NCI-H1105 (cell line): ENCODE data around the gene SF3B1.
"Not testable (repeated sequence)": the region's sequence is repeated elsewhere in the genome, so short reads cannot be mapped to it uniquely, and the experiment has no call there.

Experiments
- DNase-seq: peaks from one replicate; lab custom pipeline; 2025; lab: John Stamatoyannopoulos, UW

The SF3B1 gene

DNA sequence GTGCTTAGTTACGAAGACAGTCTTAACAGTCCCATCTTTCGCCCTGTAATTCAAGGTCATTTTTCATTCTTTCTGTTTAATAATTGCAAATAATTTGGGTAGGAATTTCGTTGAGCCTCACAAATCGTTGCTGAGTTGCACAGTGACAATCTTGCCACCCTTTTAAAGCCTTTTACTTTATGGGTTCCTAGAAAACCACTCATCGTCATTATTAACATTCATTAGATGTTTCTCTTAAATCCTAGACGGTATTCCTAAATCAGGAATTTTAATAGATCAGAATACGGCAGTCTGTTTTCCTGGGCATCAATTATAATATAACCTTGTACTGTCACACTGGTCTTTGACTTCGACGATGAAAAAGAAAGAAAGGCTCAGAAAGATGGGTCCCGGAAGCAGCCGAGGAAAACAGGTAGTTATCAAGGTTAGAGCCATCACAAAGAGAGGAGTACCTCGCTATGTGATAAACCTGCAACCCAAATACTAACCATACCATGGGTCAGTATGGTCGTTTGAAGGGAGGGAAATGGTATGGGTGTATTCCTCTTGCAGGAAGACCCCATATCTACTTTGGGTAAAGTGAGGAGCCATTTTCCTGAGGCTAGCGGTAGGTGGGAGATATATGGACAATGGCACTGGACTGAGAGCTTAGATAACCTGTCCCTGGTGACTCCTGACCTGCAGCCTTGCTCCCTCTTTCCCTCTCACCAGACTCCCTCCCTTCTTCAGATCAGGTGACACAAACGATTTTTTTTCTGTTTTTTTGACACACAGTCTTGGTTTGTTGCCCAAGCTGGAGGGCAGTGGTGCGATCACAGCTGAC, 981 bp upstream of the SF3B1 start:
- no peak for DNase-seq

DNA sequence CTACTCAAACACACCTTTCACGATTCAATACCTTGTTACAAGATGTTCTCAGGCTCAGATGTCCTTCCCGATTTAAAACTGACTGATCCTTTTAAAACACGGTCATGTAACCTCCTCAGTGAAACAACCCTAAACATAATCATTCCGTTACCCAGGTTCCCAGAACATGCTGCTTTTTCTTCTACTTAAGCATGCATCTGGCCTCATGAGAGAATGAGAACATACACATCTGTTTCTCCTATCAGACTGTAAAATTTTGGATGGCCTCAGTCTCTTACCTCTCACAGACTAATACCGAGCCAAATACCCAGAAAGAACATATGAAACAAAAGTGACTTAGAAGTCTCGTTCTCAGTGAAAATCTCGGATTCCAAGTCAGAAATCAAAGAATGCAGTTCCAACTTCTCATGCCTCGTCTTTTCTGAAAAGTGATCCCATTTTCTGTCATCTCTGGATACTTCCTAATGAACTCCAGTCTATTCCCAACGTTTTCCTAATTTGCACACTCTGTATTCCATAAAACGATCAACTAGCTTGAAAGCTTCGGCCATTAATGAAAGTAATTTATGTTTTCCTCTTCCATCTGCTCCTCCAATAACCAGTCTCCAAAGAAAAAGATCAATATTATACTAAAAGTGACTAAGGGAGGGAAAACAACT, 919 bp downstream of the SF3B1 start:
- no peak for DNase-seq

DNA sequence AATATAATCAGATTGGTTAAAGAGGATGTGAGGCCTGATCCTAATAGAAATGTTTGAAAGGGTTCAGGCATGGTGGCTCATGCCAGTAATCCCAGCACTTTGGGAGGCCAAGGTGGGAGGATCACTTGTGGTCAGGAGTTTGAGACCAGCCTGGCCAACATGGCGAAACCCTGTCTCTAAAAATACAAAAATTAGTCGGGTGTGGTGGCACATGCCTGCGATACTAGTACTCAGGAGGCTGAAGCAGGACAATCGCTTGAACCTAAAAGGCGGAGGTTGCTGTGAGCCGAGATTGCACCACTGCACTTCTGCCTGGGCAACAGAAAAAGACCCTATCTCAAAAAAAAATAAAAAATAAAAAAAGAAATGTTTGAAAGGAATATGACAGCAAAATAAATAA, 2.3 kb downstream of the SF3B1 start:
- not testable (repeated sequence) for DNase-seq

DNA sequence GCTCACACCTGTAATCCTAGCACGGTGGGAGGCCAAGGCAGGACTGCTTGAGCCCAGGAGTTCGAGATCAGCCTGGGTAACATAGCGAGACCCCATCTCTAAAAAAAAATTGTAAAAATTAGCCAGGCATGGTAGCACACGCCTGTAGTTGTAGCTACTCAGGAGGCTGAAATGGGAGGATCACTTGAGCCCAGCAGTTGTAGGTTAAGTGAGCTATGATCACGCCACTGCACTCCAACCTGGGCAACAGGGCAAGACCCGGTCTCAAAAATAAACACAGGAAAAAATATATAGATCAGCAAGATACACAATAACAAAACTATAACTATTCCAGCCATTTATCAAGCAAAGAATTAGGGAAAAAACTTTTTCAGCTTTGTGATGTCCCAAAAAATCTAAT, 3.0 kb downstream of the SF3B1 start:
- no peak for DNase-seq

DNA sequence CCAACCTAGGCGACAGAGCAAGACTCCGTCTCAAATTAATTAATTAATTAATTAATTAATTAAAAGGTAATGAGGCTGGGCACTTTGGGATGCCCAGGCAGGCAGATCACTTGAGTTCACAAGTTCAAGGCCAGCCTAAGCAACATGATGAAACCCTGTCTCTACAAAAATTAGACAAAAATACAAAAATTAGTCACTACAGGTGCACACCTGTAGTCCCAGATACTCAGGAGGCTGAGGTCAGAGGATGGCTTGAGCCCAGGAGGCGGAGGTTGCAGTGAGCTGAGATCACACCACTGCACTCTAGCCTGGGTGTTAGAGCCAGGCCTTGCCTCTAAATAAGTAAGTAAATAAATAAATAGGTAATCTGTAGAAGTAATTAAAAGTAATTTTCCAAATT, 6.8 kb downstream of the SF3B1 start:
- DNase-seq = no peak

DNA sequence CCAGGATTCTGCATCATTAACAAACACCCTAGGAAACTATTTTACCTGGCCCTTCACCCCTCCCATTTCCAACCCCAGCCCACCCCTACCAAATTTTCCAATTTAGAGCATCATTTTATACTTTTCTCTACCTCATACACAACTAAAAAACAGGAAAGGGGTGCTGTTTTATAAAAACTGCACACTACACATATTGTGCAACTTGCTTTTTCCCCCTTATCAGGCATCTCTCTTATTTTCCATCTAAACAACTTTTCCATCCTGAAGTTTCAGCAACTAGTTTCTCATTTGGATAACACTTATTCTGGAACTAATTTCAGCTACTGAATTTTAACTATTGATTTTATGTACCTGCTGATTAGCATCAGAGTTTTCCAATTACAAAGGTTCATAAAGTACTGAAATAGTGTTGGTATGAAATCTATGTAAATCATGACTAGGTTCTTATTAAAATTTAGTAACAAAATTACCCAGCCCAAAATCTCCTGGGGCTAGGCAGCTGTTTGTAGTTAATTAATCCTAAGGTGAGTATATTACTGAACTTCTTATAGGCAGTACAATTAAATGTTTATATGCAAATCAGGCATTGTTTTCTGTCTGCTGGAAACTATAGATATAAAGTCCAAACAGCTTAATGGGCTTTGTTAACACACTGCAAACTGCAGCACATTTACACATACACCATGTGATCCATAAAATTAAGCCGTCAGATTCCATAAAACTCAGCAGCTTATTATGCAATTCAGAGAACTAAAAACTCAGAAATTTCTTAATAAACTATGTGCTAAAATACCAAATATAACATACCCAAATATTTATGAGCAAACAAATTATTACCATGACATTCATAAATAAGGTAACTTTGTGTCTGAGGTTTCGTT, 7.9 kb downstream of the SF3B1 start:
- DNase-seq = no peak

DNA sequence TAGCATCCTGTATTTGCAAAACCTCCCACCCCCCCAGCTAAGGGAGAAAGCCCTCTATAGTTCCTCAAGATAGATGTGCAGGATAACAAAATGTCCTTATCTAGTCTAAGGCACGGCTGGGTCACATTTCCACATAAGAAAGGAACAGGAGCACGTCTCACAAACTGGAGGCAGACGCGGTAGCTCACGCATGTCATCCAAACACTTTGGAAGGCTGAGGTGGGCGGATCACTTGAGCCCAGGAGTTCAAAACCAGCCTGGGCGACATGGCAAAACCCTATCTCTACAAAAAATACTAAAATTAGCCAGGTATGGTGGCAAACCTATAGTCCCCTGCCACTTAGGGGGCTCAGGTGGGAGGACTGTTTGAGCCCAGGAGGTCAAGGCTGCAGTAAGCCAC, 9.3 kb downstream of the SF3B1 start:
- no peak for DNase-seq

DNA sequence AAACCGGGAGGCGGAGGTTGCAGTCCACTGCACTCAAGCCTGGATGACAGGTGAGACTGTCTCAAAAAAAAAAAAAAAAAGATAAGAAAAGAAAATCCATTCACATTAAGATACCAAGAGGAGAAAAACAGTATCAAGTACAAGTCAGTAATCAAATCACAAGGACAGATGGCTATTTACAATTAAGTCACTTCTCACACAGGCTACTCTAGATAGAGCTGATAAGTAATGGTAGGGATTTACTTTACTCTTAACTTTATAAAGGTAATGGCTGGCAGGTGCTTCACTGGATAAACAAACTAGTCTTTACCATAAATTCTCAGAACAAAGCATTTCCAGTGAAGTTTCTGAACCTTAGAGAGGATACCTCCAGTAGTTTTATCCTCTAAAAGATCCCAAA, 11.5 kb downstream of the SF3B1 start:
- DNase-seq = no peak

DNA sequence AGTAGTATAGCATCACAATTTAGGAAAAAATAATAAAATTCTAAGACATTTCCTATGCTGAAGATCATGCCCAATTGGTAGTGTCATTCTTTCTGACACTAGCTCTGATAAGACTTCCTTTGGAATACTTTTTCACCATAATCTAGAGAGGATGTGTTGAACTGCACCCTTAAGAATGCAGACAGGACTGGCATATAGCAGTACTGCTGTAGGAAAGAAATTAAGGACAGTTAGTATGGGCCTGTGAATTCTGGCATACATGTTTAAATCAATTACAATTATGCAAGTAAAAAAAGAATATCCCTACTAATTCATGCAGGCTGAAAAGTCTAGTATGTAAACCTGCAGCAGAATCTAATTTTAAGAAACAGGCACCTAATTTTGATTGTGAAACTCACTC, 15.4 kb downstream of the SF3B1 start:
- DNase-seq = no peak

DNA sequence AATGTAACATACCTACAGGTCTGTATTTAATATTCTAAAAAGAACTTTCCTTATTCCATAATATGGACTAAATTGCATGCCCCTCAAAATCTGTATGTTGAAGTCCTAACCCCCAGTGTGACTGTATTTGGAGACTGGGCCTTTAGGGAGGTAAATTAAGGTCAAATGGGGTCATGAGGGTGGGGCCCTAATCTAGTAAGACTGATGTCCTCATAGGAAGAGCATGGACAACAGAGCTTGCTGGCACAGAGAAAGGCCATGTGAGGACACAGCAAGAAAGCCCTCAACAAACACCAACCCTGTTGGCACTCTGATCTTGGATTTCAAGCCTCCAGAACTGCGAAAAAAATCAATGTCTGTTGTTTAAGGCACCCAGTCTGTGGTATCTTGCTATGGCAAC, 18.6 kb downstream of the SF3B1 start:
- no peak for DNase-seq

DNA sequence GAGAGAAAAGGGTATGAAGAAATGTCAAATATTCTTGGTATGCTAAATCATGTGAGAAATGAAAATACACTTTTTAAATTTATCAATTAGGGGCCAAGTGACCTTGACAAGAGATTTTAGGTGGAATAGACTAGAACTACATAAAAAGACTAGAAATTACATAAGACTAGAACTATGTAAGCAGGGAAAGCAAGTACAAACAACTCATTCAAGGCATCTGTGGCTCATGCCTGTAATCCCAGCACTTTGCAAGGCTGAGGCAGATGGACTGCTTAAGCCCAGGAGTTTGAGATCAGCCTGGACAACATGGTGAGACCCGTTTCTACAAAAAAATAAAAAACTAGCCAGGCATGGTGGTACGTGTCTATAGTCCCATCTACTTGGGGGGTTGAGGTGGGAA, 20.3 kb downstream of the SF3B1 start:
- DNase-seq = no peak

DNA sequence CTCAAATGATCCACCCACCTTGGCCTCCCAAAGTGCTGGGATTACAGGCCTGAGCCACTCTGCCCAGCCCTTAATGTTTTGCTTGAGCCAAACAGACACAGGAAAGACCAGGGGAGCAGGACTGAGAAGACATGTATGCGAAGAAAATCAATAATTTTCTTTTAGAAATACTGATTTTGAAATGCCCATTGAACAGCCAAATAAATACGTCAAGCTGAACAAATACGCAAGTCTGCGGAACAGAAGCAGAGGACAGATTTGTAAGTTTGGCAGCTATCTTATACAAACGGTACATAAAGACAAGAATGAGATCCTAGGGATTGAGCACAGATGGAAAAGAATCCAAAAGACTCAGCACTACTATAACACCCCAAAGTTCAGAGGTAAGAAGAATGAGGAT, 20.8 kb downstream of the SF3B1 start:
- no peak for DNase-seq

DNA sequence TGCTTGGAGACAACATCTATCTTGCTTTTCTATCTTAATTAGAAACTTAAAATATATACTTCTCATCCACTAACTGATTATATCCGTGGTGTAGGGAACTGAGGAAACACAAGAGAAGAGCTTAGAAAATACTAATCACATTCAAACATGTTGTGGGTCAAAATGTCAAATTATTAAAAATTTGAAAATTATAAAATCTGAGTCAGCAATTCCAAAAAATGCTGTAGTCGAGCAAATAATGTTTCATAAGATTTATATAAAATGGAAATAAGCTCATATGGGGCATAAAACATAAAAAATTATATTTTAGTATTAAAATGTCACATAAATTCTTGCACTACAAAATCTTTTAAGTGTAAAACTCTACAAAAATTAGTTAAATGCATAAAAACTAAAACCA, 29.2 kb downstream of the SF3B1 start:
- DNase-seq = no peak

DNA sequence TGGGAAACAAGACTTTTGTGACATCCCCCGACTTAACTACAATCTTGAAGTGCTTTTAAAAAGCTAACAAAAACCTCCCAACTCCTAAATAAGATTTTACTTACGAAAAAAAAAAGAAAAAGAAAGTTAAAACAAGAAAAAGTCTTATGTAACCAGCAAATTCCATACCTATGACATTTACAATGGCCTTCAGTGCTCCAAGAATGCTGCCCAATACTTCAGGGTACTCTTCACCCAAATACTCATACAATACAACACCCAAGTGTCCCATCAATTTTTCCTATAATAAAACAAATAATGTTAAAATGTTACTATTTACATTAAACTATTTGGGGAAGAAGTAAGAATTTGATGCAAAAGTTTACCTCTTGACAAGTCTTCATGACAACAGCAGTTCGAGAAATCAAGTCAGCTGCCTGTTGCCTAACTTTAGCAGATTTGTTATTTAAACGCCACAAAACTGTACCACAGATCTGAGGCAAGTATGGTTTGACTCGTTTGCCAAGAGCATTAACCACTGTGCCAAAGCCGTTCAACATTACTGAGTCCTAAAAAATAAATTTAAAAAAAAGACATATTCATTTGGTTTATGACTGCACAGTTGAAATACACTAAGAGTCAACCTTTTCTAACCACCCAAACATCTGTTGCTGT, 34.8 kb downstream of the SF3B1 start:
- no peak for DNase-seq

DNA sequence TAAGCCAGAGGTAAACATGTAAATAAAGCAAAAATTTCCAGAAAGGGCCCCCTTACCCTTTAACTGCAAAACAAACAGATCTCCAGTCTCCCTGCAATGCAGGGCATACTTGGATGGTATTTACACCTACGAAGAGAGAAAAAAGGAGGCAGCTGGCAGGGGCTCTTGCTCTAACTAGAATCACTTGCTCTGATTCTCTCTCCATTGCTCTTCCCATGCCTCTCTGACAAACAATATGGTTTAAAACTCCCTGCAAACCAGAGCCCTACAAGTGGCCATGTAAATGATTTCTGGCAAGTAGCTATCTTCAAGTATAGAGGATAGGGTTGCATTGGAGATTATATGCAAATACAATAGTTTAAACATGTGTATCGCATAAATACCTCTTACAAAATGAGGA, 35.9 kb downstream of the SF3B1 start:
- no peak for DNase-seq

DNA sequence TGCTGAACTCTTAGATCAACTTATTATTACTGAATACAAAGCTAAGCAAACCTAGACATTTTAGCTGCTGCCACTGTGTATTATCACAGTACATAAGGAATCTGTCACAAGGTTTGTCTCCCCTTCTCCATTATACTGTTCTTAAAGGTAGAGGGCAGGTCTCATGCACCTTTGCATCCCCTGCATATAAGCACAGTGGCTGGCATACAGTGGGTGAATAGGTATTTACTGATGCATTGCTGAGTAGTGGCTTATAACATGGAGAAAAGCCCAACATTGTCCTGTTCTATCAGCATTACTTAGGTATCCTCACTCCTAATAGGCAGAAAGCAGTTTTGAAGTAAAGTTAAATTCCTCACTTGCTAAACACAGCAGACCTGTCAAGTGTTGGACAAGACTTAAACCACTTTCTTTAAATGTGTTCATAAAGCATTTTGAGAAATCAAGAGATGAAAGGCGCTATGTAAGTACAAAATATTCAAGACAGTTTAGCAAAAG, 43.6 kb downstream of the SF3B1 start:
- no peak for DNase-seq

DNA sequence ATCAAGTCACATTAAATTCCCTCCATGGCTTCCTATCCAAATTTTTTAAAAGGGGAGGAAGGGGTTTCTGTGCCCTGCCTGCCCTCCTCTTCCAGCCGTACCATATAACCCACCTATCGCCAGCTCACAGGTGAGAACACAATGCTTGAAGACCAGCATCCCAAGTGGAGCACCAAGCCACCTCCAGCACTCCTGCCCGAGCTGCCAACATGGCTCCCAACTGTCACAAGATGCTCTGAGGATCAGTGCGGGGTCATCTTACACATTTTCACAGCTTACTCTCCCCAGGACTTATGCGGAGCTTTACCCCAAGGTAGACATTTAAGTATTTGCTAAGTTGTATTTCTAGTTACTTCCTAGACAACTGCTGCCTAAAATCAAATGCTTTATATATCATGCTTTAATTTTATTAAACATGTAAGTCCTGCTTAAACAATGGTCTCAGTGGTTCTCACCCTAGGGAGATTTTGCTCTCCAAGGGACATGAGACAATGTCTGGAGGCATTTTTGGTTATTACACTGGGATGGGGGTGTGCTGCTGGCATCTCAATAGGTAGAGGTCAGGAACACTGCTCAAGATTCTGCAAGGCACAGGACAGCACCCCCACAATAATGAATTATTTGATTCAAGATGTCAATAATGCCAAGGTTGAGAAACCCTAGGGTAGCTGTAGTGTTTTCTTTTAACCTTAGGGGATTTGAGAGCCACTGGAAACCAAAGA, 45.8 kb downstream of the SF3B1 start:
- DNase-seq = no peak

DNA sequence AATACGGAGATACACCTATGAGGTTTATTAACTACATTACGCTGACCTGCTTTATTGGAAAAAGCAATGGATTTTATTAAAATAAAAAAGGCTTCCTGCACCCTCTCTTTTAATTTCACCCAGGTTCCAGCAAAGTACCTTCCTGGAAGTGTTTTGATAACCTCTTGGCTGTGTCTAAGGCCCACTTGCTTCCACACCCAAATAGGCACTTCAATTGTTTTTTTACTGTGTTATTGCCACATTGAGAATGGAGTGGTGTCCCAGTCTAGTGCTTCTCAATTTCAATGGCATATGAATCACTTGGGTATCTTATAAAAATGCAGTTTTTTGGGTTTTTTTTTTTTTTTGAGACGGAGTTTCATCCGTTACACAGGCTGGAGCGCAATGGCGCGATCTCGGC, 47.6 kb downstream of the SF3B1 start:
- no peak for DNase-seq

DNA sequence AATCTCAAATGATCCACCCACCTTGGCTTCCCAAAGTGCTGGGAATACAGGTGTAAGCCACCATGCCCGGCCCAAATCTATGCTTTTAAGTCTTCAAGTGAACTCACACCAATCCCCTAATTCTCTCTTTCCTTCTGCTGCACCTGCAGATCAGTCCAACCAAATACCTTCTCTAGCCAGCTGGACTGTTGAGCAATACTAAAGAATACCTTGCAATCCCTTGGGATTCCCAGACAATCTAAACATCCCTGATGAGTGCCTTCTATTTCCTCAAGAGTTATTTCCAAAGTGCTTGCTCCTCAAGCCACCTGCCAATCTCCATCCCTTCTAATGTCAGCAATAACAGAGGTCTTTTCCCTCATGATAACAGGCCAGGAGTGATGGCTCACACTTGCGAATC, 48.6 kb downstream of the SF3B1 start:
- no peak for DNase-seq

DNA sequence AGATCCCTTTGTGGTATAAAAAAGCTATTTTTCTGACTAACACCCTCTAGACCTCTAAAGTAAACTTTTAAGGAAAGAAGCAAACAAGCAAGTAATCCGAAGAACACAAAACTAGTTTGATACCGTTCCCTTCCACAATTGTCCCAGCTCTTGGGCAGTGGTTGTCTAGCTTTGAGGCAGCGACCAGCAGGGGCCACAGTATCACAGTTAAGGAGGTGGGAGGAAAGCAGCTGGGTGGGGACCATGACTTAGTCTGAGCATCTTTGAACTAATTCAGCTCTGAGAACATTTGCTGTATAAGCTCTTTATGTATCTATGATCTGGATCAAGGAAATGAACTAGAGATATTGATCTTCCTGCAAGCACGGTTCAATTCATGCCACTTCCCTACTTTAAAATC, 51.0 kb downstream of the SF3B1 start:
- DNase-seq = no peak

DNA sequence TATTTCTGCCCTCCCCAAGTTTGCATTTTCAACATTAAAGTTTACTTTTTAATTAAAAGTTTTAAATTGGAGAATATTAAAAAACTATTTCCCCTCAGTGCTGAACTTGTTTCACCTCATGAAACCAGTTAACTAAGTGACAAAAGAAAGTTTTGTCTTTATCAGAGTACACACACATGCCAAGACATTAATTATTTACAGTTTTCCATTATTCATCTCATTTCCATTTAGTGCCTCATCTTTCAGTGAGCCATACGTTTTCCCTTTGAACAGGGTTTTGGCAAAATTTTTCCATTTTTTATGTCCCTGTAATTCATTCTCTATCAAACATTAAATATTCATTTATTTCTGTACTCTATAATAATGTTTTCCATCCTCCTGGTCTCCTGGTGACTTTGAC, 53.2 kb downstream of the SF3B1 start:
- no peak for DNase-seq

DNA sequence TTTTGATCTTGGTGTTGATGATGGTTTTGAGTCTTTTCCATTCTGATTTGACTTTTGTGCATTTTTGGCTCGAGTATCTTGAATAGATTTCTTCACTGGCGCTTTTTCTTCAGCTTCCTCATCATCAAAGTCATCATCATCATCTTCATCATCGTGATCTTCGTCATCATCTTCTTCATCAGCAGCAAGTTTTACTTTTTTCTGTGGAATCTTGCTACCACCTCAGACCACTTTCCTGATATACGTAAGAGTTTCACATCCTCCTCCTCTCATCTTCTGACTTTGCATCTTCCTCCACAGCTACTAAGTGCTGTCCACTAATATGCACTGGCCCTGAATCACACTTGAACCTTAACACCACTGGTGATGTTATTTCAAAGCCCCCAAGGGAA, 54.9 kb downstream of the SF3B1 start:
- not testable (repeated sequence) for DNase-seq
